Measurements from ENCODE around the gene APBB3.

The APBB3 gene

GRCh38 chr5:140565024-140565779 lies 804 bp upstream of the APBB3 start (continued):
- TF ChIP-seq PBX3 (CRISPR knock-in tag; IDR thresholded peaks at IDR 0.05) (no peak), ZNF280D (tag by site-specific recombination; IDR thresholded peaks at IDR 0.05) (0 out of 2 replicates have a peak, but pooled peaks have one; percentile 37)

GRCh38 chr5:140563596-140563995 lies 802 bp downstream of the APBB3 start:
- ChIA-PET POLR2A (interaction anchor here (0.6 to 1.9 kb wide), 8 partner anchors 8 to 162 kb away, joined by 3 to 13 read pairs (median 4); partner anchors contain the start of genes ANKHD1, CD14, HARS1 and HARS2), CTCF (no interaction called here)
- Histone ChIP-seq H3K9me3 (ENCODE audit: control insufficient read depth, insufficient read depth, low read depth, low read length) (no peaks in the 10 kb centered on the region), H3K4me3 (ENCODE audit: low read depth, low read length) (peak overlapping the region; percentile 86), H3K27ac (ENCODE audit: extremely low read depth, low read depth, low read length) (peak overlapping the region; percentile 44; the same call in 1 of the 2 replicates), H3K4me1 (ENCODE audit: control insufficient read depth, insufficient read depth, low read length) (0 out of 2 replicates have a peak, but pooled peaks cover 3% of the 10 kb centered on the region), H3K36me3 (ENCODE audit: control insufficient read depth in 2 of 2, insufficient read depth in 1 of 2, low read length in 2 of 2) (peaks cover 6 to 64% of the 10 kb centered on the region in 2 experiments; a peak in 2 of 3 replicates)
- TF ChIP-seq ZBTB1 (tag by site-specific recombination; IDR thresholded peaks at IDR 0.05) = no peak
- TF ChIP-seq PRDM4 (tag by site-specific recombination; IDR thresholded peaks at IDR 0.05) = no peak
- TF ChIP-seq ZNF560 (tag by site-specific recombination; IDR thresholded peaks at IDR 0.05; ENCODE audit: borderline replicate concordance) = no peak
- TF ChIP-seq ZSCAN5A (tag by site-specific recombination; IDR thresholded peaks at IDR 0.05) = no peak
- TF ChIP-seq ZNF169 (tag by site-specific recombination; IDR thresholded peaks at IDR 0.05) = no peak
- TF ChIP-seq ZBTB26 (tag by site-specific recombination; optimal IDR thresholded peaks at IDR 0.05) = no peak
- no peak for TF ChIP-seq ZNF140 (tag by site-specific recombination; IDR thresholded peaks at IDR 0.05)

- ChIA-PET CTCF (interaction anchor here (0.6 to 1.3 kb wide), 3 partner anchors 8 to 220 kb away, joined by 3 to 5 read pairs (median 3); no protein-coding TSS in a partner anchor), POLR2A (no interaction called here)
- Histone ChIP-seq H3K27ac (ENCODE audit: extremely low read depth, low read depth, low read length) (no peak overlapping the region), H3K36me3 (ENCODE audit: control insufficient read depth in 2 of 2, insufficient read depth in 1 of 2, low read length in 2 of 2) (peaks cover 0 to 52% of the 10 kb centered on the region in 2 experiments; a peak in 1 of 3 replicates), H3K9me3 (ENCODE audit: control insufficient read depth, insufficient read depth, low read depth, low read length) (no peaks in the 10 kb centered on the region), H3K4me3 (ENCODE audit: low read depth, low read length) (no peak overlapping the region), H3K4me1 (ENCODE audit: control insufficient read depth, insufficient read depth, low read length) (0 out of 2 replicates have a peak, but pooled peaks cover 3% of the 10 kb centered on the region)
- no peak for TF ChIP-seq EGR2 (tag by site-specific recombination; IDR thresholded peaks at IDR 0.05; ENCODE audit: low read depth)
- no peak for TF ChIP-seq ZNF777 (tag by site-specific recombination; IDR thresholded peaks at IDR 0.05; ENCODE audit: borderline replicate concordance)
- TF ChIP-seq ZNF223 (tag by site-specific recombination; IDR thresholded peaks at IDR 0.05) = no peak
- no peak for TF ChIP-seq ZNF473 (tag by site-specific recombination; IDR thresholded peaks at IDR 0.05)
Measured at GRCh38 chr5:140561753-140562523, 2.5 kb downstream of the APBB3 start.
